ENCODE results near the gene CADPS2. TPM values are rescaled to one million over a fixed set of nuclear protein-coding genes. Genes with fewer than 3 reads are reported as not detected.

Gene CADPS2
- total RNA-seq, 1 donor from 2014 or later = 19.1 TPM

DNA sequence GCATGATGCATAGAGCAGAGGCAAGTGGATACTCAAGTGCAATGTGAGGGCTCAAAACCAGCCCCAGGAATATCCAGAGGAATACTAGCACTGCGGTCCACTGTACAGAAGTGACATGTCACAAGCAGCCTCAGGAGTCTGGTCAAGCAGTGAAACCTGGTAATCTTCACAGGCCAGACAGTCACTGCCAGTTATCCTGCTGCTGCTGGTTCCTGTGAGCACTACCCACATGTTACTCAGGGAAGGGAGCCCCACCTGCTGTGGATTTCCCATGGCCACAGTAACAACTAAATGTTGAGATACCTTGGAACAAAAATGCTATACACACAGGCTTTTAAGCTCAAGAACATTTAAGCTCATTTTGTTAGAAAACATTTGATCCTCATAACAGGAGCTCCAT lies 290.4 kb downstream of the CADPS2 start:
- Histone ChIP-seq H3K4me1 (peaks cover 27% of the 10 kb centered on the region), H3K4me3 (no peak overlapping the region), H3K9ac (no peak overlapping the region), H3K79me2 (ENCODE audit: low read depth) (no peaks in the 10 kb centered on the region), H3F3A (ENCODE audit: low read depth) (peaks cover 20% of the 10 kb centered on the region), H3K4me2 (no peak overlapping the region), H3K27me3 (no peaks in the 10 kb centered on the region), H4K20me1 (ENCODE audit: low read depth) (no peaks in the 10 kb centered on the region), H3K36me3 (no peaks in the 10 kb centered on the region), H3K9me3 (ENCODE audit: low read depth) (peaks cover 14% of the 10 kb centered on the region), H2AFZ (replicated peaks) (no peak overlapping the region), H3K27ac (no peak overlapping the region)
- Mint-ChIP-seq H3K27me3 (ENCODE audit: insufficient read depth, low read depth) (no peaks in the 10 kb centered on the region), H3K4me1 (peaks cover 8% of the 10 kb centered on the region), H3K27ac (peak overlapping the region; percentile 38), H3K9me3 (peaks cover 10% of the 10 kb centered on the region), H3K36me3 (peaks cover 5% of the 10 kb centered on the region), H3K4me3 (no peak overlapping the region)
- TF ChIP-seq, protein P1, sequence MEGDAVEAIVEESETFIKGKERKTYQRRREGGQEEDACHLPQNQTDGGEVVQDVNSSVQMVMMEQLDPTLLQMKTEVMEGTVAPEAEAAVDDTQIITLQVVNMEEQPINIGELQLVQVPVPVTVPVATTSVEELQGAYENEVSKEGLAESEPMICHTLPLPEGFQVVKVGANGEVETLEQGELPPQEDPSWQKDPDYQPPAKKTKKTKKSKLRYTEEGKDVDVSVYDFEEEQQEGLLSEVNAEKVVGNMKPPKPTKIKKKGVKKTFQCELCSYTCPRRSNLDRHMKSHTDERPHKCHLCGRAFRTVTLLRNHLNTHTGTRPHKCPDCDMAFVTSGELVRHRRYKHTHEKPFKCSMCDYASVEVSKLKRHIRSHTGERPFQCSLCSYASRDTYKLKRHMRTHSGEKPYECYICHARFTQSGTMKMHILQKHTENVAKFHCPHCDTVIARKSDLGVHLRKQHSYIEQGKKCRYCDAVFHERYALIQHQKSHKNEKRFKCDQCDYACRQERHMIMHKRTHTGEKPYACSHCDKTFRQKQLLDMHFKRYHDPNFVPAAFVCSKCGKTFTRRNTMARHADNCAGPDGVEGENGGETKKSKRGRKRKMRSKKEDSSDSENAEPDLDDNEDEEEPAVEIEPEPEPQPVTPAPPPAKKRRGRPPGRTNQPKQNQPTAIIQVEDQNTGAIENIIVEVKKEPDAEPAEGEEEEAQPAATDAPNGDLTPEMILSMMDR (IDR thresholded peaks at IDR 0.05) = no peak
- TF ChIP-seq EZH2 (IDR thresholded peaks at IDR 0.05) = no peak
- no peak for TF ChIP-seq EZH2phosphoT487 (IDR thresholded peaks at IDR 0.05)
- DNase-seq (ENCODE audit: low spot score) = no peak

DNA sequence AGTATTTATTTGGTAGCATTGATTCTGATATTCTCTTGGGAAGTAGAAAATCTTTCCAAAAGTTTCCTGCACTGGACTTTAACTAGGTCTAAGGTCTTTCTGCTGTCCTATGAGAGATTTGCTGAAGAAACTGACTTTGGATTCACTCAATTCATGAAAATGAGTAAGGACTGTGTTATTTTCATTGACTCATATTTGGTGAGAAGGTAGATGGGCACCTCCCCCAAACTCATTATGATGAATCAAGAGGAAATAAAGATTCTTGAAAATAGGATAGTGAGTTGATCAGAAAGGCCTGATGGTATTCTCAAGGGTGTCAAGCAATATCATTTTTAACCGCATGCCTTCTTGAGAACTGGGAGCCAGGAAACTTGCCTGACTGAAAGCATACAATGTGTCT lies 297.6 kb downstream of the CADPS2 start:
- H3K36me3 ChIP-seq = no peaks in the 10 kb centered on the region
- H3K4me1 Mint-ChIP-seq = peaks cover 12% of the 10 kb centered on the region
- H3K9me3 Mint-ChIP-seq = peaks cover 3% of the 10 kb centered on the region
- no peaks in the 10 kb centered on the region for H3K27me3 ChIP-seq
- H4K20me1 ChIP-seq (ENCODE audit: low read depth) = no peaks in the 10 kb centered on the region
- peaks cover 6% of the 10 kb centered on the region for H3F3A ChIP-seq (ENCODE audit: low read depth)
- no peak overlapping the region for H3K9ac ChIP-seq
- H3K4me1 ChIP-seq = peaks cover 2% of the 10 kb centered on the region
- no peak overlapping the region for H3K4me3 ChIP-seq
- H3K4me3 Mint-ChIP-seq = no peak overlapping the region
- H3K4me2 ChIP-seq = no peak overlapping the region
- no peaks in the 10 kb centered on the region for H3K9me3 ChIP-seq (ENCODE audit: low read depth)
- no peaks in the 10 kb centered on the region for H3K79me2 ChIP-seq (ENCODE audit: low read depth)
- H2AFZ ChIP-seq (replicated peaks) = no peak overlapping the region
- H3K27me3 Mint-ChIP-seq (ENCODE audit: insufficient read depth, low read depth) = peaks cover 5% of the 10 kb centered on the region
- TF ChIP-seq, protein P1 (IDR thresholded peaks at IDR 0.05) = no peak
- no peak for TF ChIP-seq EZH2phosphoT487 (IDR thresholded peaks at IDR 0.05)
- no peak for TF ChIP-seq EZH2 (IDR thresholded peaks at IDR 0.05)
- DNase-seq (ENCODE audit: low spot score) = no peak
- peaks cover 3% of the 10 kb centered on the region for H3K36me3 Mint-ChIP-seq
- H3K27ac ChIP-seq = no peak overlapping the region
- H3K27ac Mint-ChIP-seq = no peak overlapping the region

- Mint-ChIP-seq H3K27ac (no peak overlapping the region), H3K27me3 (ENCODE audit: insufficient read depth, low read depth) (peaks cover 5% of the 10 kb centered on the region), H3K4me1 (peaks cover 12% of the 10 kb centered on the region), H3K36me3 (no peaks in the 10 kb centered on the region), H3K4me3 (no peak overlapping the region), H3K9me3 (no peaks in the 10 kb centered on the region)
- DNase-seq (ENCODE audit: low spot score) = no peak
- no peak overlapping the region for H2AFZ ChIP-seq (replicated peaks)
- peaks cover 3% of the 10 kb centered on the region for H3K36me3 ChIP-seq
- H3K27me3 ChIP-seq = no peaks in the 10 kb centered on the region
- TF ChIP-seq EZH2 (IDR thresholded peaks at IDR 0.05) (no peak), EZH2phosphoT487 (IDR thresholded peaks at IDR 0.05) (no peak)
- TF ChIP-seq, protein P1 (IDR thresholded peaks at IDR 0.05) = no peak
- H4K20me1 ChIP-seq (ENCODE audit: low read depth) = no peaks in the 10 kb centered on the region
- H3K27ac ChIP-seq = no peak overlapping the region
- H3K4me2 ChIP-seq = no peak overlapping the region
- peaks cover 14% of the 10 kb centered on the region for H3F3A ChIP-seq (ENCODE audit: low read depth)
- no peak overlapping the region for H3K4me3 ChIP-seq
- H3K9me3 ChIP-seq (ENCODE audit: low read depth) = no peaks in the 10 kb centered on the region
- peaks cover 2% of the 10 kb centered on the region for H3K4me1 ChIP-seq
- H3K9ac ChIP-seq = no peak overlapping the region
- no peaks in the 10 kb centered on the region for H3K79me2 ChIP-seq (ENCODE audit: low read depth)
Measured at GRCh38 chr7:122584676-122585251, 301.5 kb downstream of the CADPS2 start.

Data from neural progenitor cell (in vitro differentiated cells).